ENCODE measurements around the gene COL5A2. TPM values are rescaled to one million over a fixed set of nuclear protein-coding genes. Genes with fewer than 3 reads are reported as not detected.
A peak's percentile ranks its signal among the peaks of the same experiment; 100 is the strongest.

Gene COL5A2
- total RNA-seq, 1 donor from 2014 or later = 29.8 TPM

GRCh38 chr2:189218236-189218635 lies 38.7 kb upstream of the COL5A2 start:
- Histone ChIP-seq H3K27me3 (no peaks in the 10 kb centered on the region), H3K36me3 (no peaks in the 10 kb centered on the region), H3K27ac (no peak overlapping the region), H3K9me3 (no peaks in the 10 kb centered on the region), H3K4me3 (no peak overlapping the region), H3K4me1 (no peaks in the 10 kb centered on the region)
- no peak for DNase-seq
- intact Hi-C loops (cut with DNase I) = no loop called here
- no peak for ATAC-seq
- no peak for TF ChIP-seq CTCF (IDR thresholded peaks at IDR 0.05)

- H3K36me3 ChIP-seq = no peaks in the 10 kb centered on the region
- H3K27ac ChIP-seq = no peak overlapping the region
- DNase-seq (no peak), ATAC-seq (peak; percentile 20)
- no peak overlapping the region for H3K4me3 ChIP-seq
- no peaks in the 10 kb centered on the region for H3K4me1 ChIP-seq
- no peaks in the 10 kb centered on the region for H3K27me3 ChIP-seq
- no peak for TF ChIP-seq CTCF (IDR thresholded peaks at IDR 0.05)
- intact Hi-C loops (cut with DNase I) = no loop called here
- no peaks in the 10 kb centered on the region for H3K9me3 ChIP-seq
Measured at GRCh38 chr2:189217541-189217940, 38.0 kb upstream of the COL5A2 start.

DNA sequence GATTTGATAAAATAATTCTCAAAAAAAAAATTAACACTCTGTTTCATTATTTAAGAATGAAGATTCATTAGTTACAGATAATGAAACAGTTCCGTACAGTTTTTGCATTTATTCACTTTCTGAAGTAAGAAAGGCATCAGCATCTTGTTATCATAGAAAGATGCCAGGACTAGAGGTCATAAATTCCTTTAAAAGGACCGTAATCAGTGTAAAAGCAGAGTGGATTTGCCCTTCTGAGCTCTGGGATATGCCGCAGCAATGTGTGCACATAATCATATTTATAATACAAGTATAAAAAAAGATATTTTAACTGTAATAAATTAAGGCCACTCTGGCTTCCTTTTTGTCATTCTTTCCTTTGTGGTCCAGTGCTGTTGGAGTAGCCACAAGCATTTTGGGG lies 37.5 kb upstream of the COL5A2 start:
- Histone ChIP-seq H3K27ac (no peak overlapping the region), H3K27me3 (no peaks in the 10 kb centered on the region), H3K4me3 (no peak overlapping the region), H3K36me3 (no peaks in the 10 kb centered on the region), H3K9me3 (no peaks in the 10 kb centered on the region), H3K4me1 (no peaks in the 10 kb centered on the region)
- DNase-seq (no peak), ATAC-seq (no peak)
- TF ChIP-seq CTCF (IDR thresholded peaks at IDR 0.05) = no peak
- intact Hi-C loops (cut with DNase I) = no loop called here

- Histone ChIP-seq H3K36me3 (no peaks in the 10 kb centered on the region), H3K4me3 (no peak overlapping the region), H3K27ac (no peak overlapping the region), H3K9me3 (no peaks in the 10 kb centered on the region), H3K4me1 (peaks cover 4% of the 10 kb centered on the region), H3K27me3 (no peaks in the 10 kb centered on the region)
- no peak for DNase-seq
- no peak for TF ChIP-seq CTCF (IDR thresholded peaks at IDR 0.05)
- intact Hi-C loops (cut with DNase I) = no loop called here
- ATAC-seq = no peak
Measured at GRCh38 chr2:189214484-189214883, 34.9 kb upstream of the COL5A2 start.

DNA sequence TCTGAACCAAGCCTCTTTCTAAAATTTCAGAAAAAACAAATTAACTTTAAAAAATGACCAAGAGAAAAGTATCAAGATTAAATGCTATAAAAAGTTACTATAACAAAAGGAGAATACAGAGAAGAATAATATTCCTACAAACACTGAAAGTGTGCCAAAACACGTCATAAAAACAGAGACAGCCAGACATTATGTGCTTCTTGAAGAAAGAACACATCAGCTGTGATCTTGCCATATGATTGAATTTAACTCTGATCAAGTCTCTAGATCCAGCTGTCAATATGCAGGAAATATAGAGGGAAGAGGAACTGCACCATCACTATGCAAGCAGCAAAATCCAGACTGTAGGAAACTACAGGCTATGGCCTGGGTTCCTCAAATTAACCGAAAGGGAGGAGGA lies 33.7 kb upstream of the COL5A2 start:
- DNase-seq (no peak), ATAC-seq (no peak)
- peaks cover 4% of the 10 kb centered on the region for H3K4me1 ChIP-seq
- no peak overlapping the region for H3K27ac ChIP-seq
- no peaks in the 10 kb centered on the region for H3K36me3 ChIP-seq
- H3K4me3 ChIP-seq = no peak overlapping the region
- no peaks in the 10 kb centered on the region for H3K27me3 ChIP-seq
- no peak for TF ChIP-seq CTCF (IDR thresholded peaks at IDR 0.05)
- H3K9me3 ChIP-seq = no peaks in the 10 kb centered on the region
- intact Hi-C loops (cut with DNase I) = no loop called here

Data from upper lobe of right lung (tissue), 1 donor.